Middle frontal gyrus (tissue), 1 donor: ENCODE measurements around the gene DNAH8.

ENCODE experiments used
- DNase-seq: peaks from one replicate; pipeline ENCODE4 v3.0.0-alpha.2; 2015; ENCODE audit warnings: low spot score; ENCODE audit errors: extremely low spot score

The DNAH8 gene

GRCh38 chr6:39072830-39073229, 357.7 kb downstream of the DNAH8 start:
- DNase-seq = no peak

GRCh38 chr6:39073471-39074355, 358.6 kb downstream of the DNAH8 start:
- no peak for DNase-seq

- no peak for DNase-seq
Observed at GRCh38 chr6:39074486-39074885, 359.4 kb downstream of the DNAH8 start.

- DNase-seq = no peak
Observed at GRCh38 chr6:39075010-39075686, 360.0 kb downstream of the DNAH8 start.

GRCh38 chr6:39075807-39076622, 360.9 kb downstream of the DNAH8 start:
- DNase-seq = no peak

GRCh38 chr6:39076623-39077535, 361.8 kb downstream of the DNAH8 start:
- DNase-seq = no peak

- DNase-seq = no peak
Observed at GRCh38 chr6:39077882-39078594, 362.9 kb downstream of the DNAH8 start.

- no peak for DNase-seq
Observed at GRCh38 chr6:39078695-39079094, 363.6 kb downstream of the DNAH8 start.

GRCh38 chr6:39079197-39080125, 364.4 kb downstream of the DNAH8 start:
- DNase-seq = no peak
